HG03457 (cell line): ENCODE data around the gene STXBP6.
"Not testable (repeated sequence)": the region's sequence is repeated elsewhere in the genome, so short reads cannot be mapped to it uniquely, and the experiment has no call there.

Experiments used
- ATAC-seq: cut with Tn5 transposase; IDR thresholded peaks from one replicate; pipeline ENCODE4 v1.9.1; 2021; ENCODE audit warnings: moderate number of reproducible peaks; ENCODE audit not compliant: unreplicated experiment

The STXBP6 gene

GRCh38 chr14:24813819-24814259 lies 236.1 kb downstream of the STXBP6 start:
- no peak for ATAC-seq

- no peak for ATAC-seq
These were observed 236.7 kb downstream of the STXBP6 start for GRCh38 chr14:24813089-24813815.

- no peak for ATAC-seq
These were observed 240.8 kb downstream of the STXBP6 start for GRCh38 chr14:24809135-24809534.

GRCh38 chr14:24808412-24808811 lies 241.5 kb downstream of the STXBP6 start:
- no peak for ATAC-seq

GRCh38 chr14:24806061-24806678 lies 243.8 kb downstream of the STXBP6 start:
- ATAC-seq, result no peak

- no peak for ATAC-seq
These were observed 245.3 kb downstream of the STXBP6 start for GRCh38 chr14:24804552-24805212.

GRCh38 chr14:24803933-24804494 lies 245.9 kb downstream of the STXBP6 start:
- no peak for ATAC-seq

- ATAC-seq, result not testable (repeated sequence)
These were observed 246.5 kb downstream of the STXBP6 start for GRCh38 chr14:24803426-24803825.

- no peak for ATAC-seq
These were observed 247.7 kb downstream of the STXBP6 start for GRCh38 chr14:24802236-24802635.

- no peak for ATAC-seq
These were observed 248.9 kb downstream of the STXBP6 start for GRCh38 chr14:24801024-24801423.

- ATAC-seq, result no peak
These were observed 251.0 kb downstream of the STXBP6 start for GRCh38 chr14:24798911-24799462.

- no peak for ATAC-seq
These were observed 254.5 kb downstream of the STXBP6 start for GRCh38 chr14:24795406-24795805.

GRCh38 chr14:24794644-24795305 lies 255.2 kb downstream of the STXBP6 start:
- no peak for ATAC-seq

GRCh38 chr14:24790196-24790595 lies 259.8 kb downstream of the STXBP6 start:
- no peak for ATAC-seq

- no peak for ATAC-seq
These were observed 260.5 kb downstream of the STXBP6 start for GRCh38 chr14:24789378-24789884.

GRCh38 chr14:24785698-24786097 lies 264.2 kb downstream of the STXBP6 start:
- no peak for ATAC-seq

GRCh38 chr14:24784981-24785380 lies 265.0 kb downstream of the STXBP6 start:
- no peak for ATAC-seq

GRCh38 chr14:24783791-24784190 lies 266.2 kb downstream of the STXBP6 start:
- ATAC-seq, result no peak

- no peak for ATAC-seq
These were observed 269.7 kb downstream of the STXBP6 start for GRCh38 chr14:24780281-24780680.

GRCh38 chr14:24777678-24778077 lies 272.3 kb downstream of the STXBP6 start:
- no peak for ATAC-seq

GRCh38 chr14:24775950-24776349 lies 274.0 kb downstream of the STXBP6 start:
- ATAC-seq, result no peak
